SK-N-SH (cell line): Measurements from ENCODE around the gene MROH2A. TPM values are rescaled to one million over a fixed set of nuclear protein-coding genes. Genes with fewer than 3 reads are reported as not detected.

Source experiments
- CTCF ChIA-PET: fragments of 300-600, 350-600 bp; formaldehyde crosslinking; extraction: SDS; loops from one replicate; lab custom pipeline; 2021; lab: Yijun Ruan, JAX
- POLR2A ChIA-PET: fragments of 350-600 bp; sonication (Branson Sonifier 250); formaldehyde crosslinking; extraction: SDS; loops from one replicate; lab custom pipeline; 2020; ENCODE audit warnings: antibody characterized with exemption, inconsistent platforms; lab: Yijun Ruan, JAX
- DNase-seq: peaks from one replicate; pipeline ENCODE4 v3.0.0; 2012
- H2AFZ ChIP-seq: fragments of 200-600 bp; sonication (generic); 2 replicates; pipeline ENCODE4 v1.8.1; 2016; ENCODE audit warnings: antibody characterized with exemption, mild to moderate bottlenecking, low read depth
- H3F3A ChIP-seq: fragments of 200-600 bp; sonication (generic); replicated peaks from 2 replicates; pipeline ENCODE3; 2016; ENCODE audit warnings: antibody characterized with exemption, mild to moderate bottlenecking; ENCODE audit not compliant: insufficient read depth
- H3K27ac ChIP-seq, 2 experiments: fragments of 200-500 bp in 1 of 2; fragments of 200-600 bp in 1 of 2; sonication (Bioruptor generic) in 1 of 2; sonication (generic), shearing (Covaris generic) in 1 of 2; 2 replicates each; pipeline versions ENCODE4 v1.5.1 to v1.6.1; 2014 to 2016; ENCODE audit warnings: low read depth in 2 of 2, inconsistent platforms in 1 of 2, low read length in 1 of 2, mild to moderate bottlenecking in 1 of 2, mixed read lengths in 1 of 2
- H3K27me3 ChIP-seq: fragments of 200-600 bp; sonication (generic), shearing (Covaris generic); 2 replicates; pipeline ENCODE4 v1.6.1; 2016; ENCODE audit warnings: mixed run types; ENCODE audit not compliant: insufficient read depth
- H3K36me3 ChIP-seq, 2 experiments: fragments of 200-500 bp in 1 of 2; fragments of 200-600 bp in 1 of 2; sonication (Bioruptor generic) in 1 of 2; sonication (generic) in 1 of 2; replicated peaks in 1 of 2; 2 replicates each; pipeline versions ENCODE3 to v1.5.1; 2014 to 2016; ENCODE audit warnings: low read length in 1 of 2, mild to moderate bottlenecking in 1 of 2; ENCODE audit not compliant: insufficient read depth in 2 of 2, control insufficient read depth in 1 of 2
- H3K4me1 ChIP-seq, 2 experiments: fragments of 200-500 bp in 1 of 2; fragments of 200-600 bp in 1 of 2; sonication (Bioruptor generic) in 1 of 2; sonication (generic), shearing (Covaris generic) in 1 of 2; 2 replicates each; pipeline versions ENCODE4 v1.5.1 to v1.6.1; 2014 to 2016; ENCODE audit warnings: low read depth in 1 of 2, low read length in 1 of 2, mixed run types in 1 of 2; ENCODE audit not compliant: insufficient read depth in 2 of 2, control insufficient read depth in 1 of 2
- H3K4me2 ChIP-seq: fragments of 200-600 bp; sonication (generic), shearing (Covaris generic); 2 replicates; pipeline ENCODE4 v1.6.1; 2017; ENCODE audit warnings: mixed run types
- H3K4me3 ChIP-seq, 2 experiments: fragments of 200-500 bp in 1 of 2; fragments of 200-600 bp in 1 of 2; sonication (Bioruptor generic) in 1 of 2; sonication (generic), shearing (Covaris generic) in 1 of 2; 2 replicates each; pipeline versions ENCODE4 v1.5.1 to v1.8.1; 2014 to 2016; ENCODE audit warnings: low read depth in 2 of 2, inconsistent platforms in 1 of 2, low read length in 1 of 2, mild to moderate bottlenecking in 1 of 2, mixed read lengths in 1 of 2, moderate library complexity in 1 of 2
- H3K79me2 ChIP-seq: fragments of 200-600 bp; sonication (generic); 2 replicates; pipeline ENCODE4 v1.8.1; 2017; ENCODE audit warnings: mild to moderate bottlenecking; ENCODE audit not compliant: insufficient read depth
- H3K9ac ChIP-seq: fragments of 200-600 bp; sonication (generic); 2 replicates; pipeline ENCODE4 v1.6.1; 2017; ENCODE audit warnings: mixed run types
- H3K9me2 ChIP-seq: fragments of 200-600 bp; sonication (generic); 2 replicates; pipeline ENCODE4 v1.6.1; 2017; ENCODE audit warnings: mixed run types
- H3K9me3 ChIP-seq: fragments of 200-600 bp; sonication (generic); 2 replicates; pipeline ENCODE4 v1.6.1; 2017; ENCODE audit warnings: mixed run types, mild to moderate bottlenecking, moderate library complexity
- H4K20me1 ChIP-seq: fragments of 200-600 bp; sonication (generic); 2 replicates; pipeline ENCODE4 v1.6.1; 2017; ENCODE audit warnings: mild to moderate bottlenecking, mixed run types; ENCODE audit not compliant: insufficient read depth
- EP300 ChIP-seq, 2 experiments: IDR thresholded peaks; 2 replicates each; pipeline versions ENCODE4 v1.4.0 to v1.6.1; 2012; ENCODE audit warnings: borderline replicate concordance in 1 of 2, low read depth in 1 of 2, low read length in 1 of 2
- GATA2 ChIP-seq: sonication (generic); formaldehyde crosslinking; IDR thresholded peaks from 2 replicates; pipeline ENCODE4 v1.5.0; 2020; ENCODE audit warnings: mild to moderate bottlenecking, missing genetic modification reagents
- NFIC ChIP-seq: IDR thresholded peaks from 2 replicates; pipeline ENCODE4 v1.4.0; 2012; ENCODE audit warnings: borderline replicate concordance
- POLR2AphosphoS5 ChIP-seq: IDR thresholded peaks from 2 replicates; pipeline ENCODE4 v1.6.1; 2012; ENCODE audit warnings: low read depth, low read length
- RAD21 ChIP-seq: IDR thresholded peaks from 2 replicates; pipeline ENCODE4 v1.6.1; 2012; ENCODE audit warnings: mild to moderate bottlenecking, low read length
- RXRA ChIP-seq: IDR thresholded peaks from 2 replicates; pipeline ENCODE4 v1.4.0; 2012; ENCODE audit warnings: low read depth, mild to moderate bottlenecking, borderline replicate concordance
- WGBS: methylation state at CpG from one replicate; pipeline ENCODE4 v1.1.6; 2017; ENCODE audit warnings: low lambda C conversion rate; 5-methylcytosine and 5-hydroxymethylcytosine counted together
- polyA plus RNA-seq, 3 experiments: library from polyadenylated mRNA; depleted of rRNA; stranded (reverse); fragments of >200 nt; gene quantifications; 2 replicates each; pipeline ENCODE4 v1.2.3, GENCODE V29; 2012

MROH2A gene
- polyA plus RNA-seq, 1 of the 3 experiments (the other 2 are of a cell fraction): 0.02 TPM

- no peak overlapping the region for H3K9ac ChIP-seq
- peaks cover 59% of the 10 kb centered on the region for H3K79me2 ChIP-seq
- no peak overlapping the region for H3K4me2 ChIP-seq
- peaks cover 7% of the 10 kb centered on the region for H3F3A ChIP-seq
- no peak overlapping the region for H2AFZ ChIP-seq
- no peak overlapping the region for H3K4me3 ChIP-seq
- no peaks in the 10 kb centered on the region for H3K9me2 ChIP-seq
- peaks cover 0 to 20% of the 10 kb centered on the region in 2 experiments; a peak in 1 of 4 replicates for H3K4me1 ChIP-seq
- no peaks in the 10 kb centered on the region for H3K27me3 ChIP-seq
- peaks cover 38% of the 10 kb centered on the region; the same call in 1 of the 2 replicates for H4K20me1 ChIP-seq
- H3K9me3 ChIP-seq: no peaks in the 10 kb centered on the region
- no peak for DNase-seq
- POLR2A ChIA-PET: no interaction called here
- no peak overlapping the region for H3K27ac ChIP-seq
- no peak for TF ChIP-seq RXRA
- TF ChIP-seq, all 33 proteins: peak for 0
- WGBS: 95% methylated on average over 7 of the region's 7 CpGs
- H3K36me3 ChIP-seq: peaks cover 26 to 33% of the 10 kb centered on the region in 2 experiments
- CTCF ChIA-PET: no interaction called here
Observed at GRCh38 chr2:233836359-233836758, 58.2 kb downstream of the MROH2A start.

GRCh38 chr2:233837694-233838229 is 59.6 kb downstream of the MROH2A start:
- H3K27ac ChIP-seq: peak overlapping the region in 1 of 2 experiments; percentile 4; a peak in 1 of 4 replicates
- peaks cover 46% of the 10 kb centered on the region; the same call in 1 of the 2 replicates for H4K20me1 ChIP-seq
- WGBS: 78% methylated on average over 9 of the region's 9 CpGs
- peaks cover 0 to 18% of the 10 kb centered on the region in 2 experiments; a peak in 1 of 4 replicates for H3K4me1 ChIP-seq
- no peak overlapping the region; the same call in 1 of the 2 replicates for H2AFZ ChIP-seq
- H3K36me3 ChIP-seq: peaks cover 40 to 45% of the 10 kb centered on the region in 2 experiments
- H3K9me2 ChIP-seq: no peaks in the 10 kb centered on the region
- H3K4me3 ChIP-seq: no peak overlapping the region
- H3K9me3 ChIP-seq: no peaks in the 10 kb centered on the region
- ChIA-PET CTCF (interaction anchor here (0.6 kb wide), 1 partner anchor 288 kb away, joined by 3 read pairs; no protein-coding TSS in a partner anchor), POLR2A (no interaction called here)
- H3K79me2 ChIP-seq: peaks cover 73% of the 10 kb centered on the region
- H3K27me3 ChIP-seq: no peaks in the 10 kb centered on the region
- TF ChIP-seq GATA2 (peak; percentile 76), EP300 (IDR thresholded peaks at IDR 0.05; ENCODE audit: borderline replicate concordance in 1 of 2, low read depth in 1 of 2, low read length in 1 of 2) (peak in 1 of 2 experiments; percentile 14; a peak in 1 of 4 replicates), POLR2AphosphoS5 (no peak)
- no peak overlapping the region for H3K9ac ChIP-seq
- peak; percentile 52 for DNase-seq
- H3K4me2 ChIP-seq: no peak overlapping the region
- peaks cover 7% of the 10 kb centered on the region for H3F3A ChIP-seq

DNA sequence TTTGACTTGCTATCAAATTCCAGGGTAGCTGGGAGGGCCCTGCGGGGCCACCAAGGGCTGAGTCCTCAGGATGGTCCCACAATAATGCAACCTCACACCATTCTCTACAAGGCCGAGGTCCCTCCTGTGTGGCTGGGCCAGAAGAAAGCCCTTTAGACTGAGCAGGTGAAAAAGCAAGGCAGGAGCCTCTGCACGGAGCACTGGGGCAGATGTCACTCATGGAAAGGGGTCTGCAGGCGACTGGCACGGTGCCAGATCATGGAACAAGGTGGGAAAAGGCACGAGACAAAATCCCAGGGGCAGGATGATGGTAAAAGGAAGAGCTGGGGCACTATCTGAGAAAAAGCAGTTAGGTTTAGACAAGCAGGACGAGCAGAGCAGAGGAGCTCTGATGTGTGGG is 60.1 kb downstream of the MROH2A start:
- peaks cover 78% of the 10 kb centered on the region for H3K79me2 ChIP-seq
- H3K4me1 ChIP-seq: peaks cover 0 to 18% of the 10 kb centered on the region in 2 experiments; a peak in 1 of 4 replicates
- CTCF ChIA-PET: interaction anchor here (0.6 to 1.0 kb wide), 3 partner anchors 28 to 288 kb away, joined by 3 to 4 read pairs (median 3); no protein-coding TSS in a partner anchor
- H3K4me3 ChIP-seq: no peak overlapping the region
- no peak overlapping the region; a peak in 2 of 4 replicates for H3K27ac ChIP-seq
- POLR2A ChIA-PET: no interaction called here
- H3K9me3 ChIP-seq: no peaks in the 10 kb centered on the region
- no peak overlapping the region for H3K4me2 ChIP-seq
- no peak for DNase-seq
- H3K9me2 ChIP-seq: no peaks in the 10 kb centered on the region
- H3K36me3 ChIP-seq: peaks cover 43 to 50% of the 10 kb centered on the region in 2 experiments
- H2AFZ ChIP-seq: no peak overlapping the region
- TF ChIP-seq RAD21 (no peak), NFIC (peak; percentile 51; the same call in 1 of the 2 replicates)
- TF ChIP-seq, all 33 proteins: peak for 1
- Histone ChIP-seq H4K20me1 (peaks cover 46% of the 10 kb centered on the region; the same call in 1 of the 2 replicates), H3K9ac (no peak overlapping the region), H3K27me3 (no peaks in the 10 kb centered on the region), H3F3A (peaks cover 7% of the 10 kb centered on the region)
- 62% methylated on average over 7 of the region's 7 CpGs for WGBS
